HEK293 (cell line): ENCODE data around the gene SLC66A2.

ENCODE experiments used
- GLI4 ChIP-seq: fragments of 450-650 bp; formaldehyde crosslinking; IDR thresholded peaks from 2 replicates; pipeline ENCODE4 v1.5.1; 2016; ENCODE audit warnings: missing biosample characterization, missing genetic modification characterization
- OVOL3 ChIP-seq: fragments of 450-650 bp; formaldehyde crosslinking; IDR thresholded peaks from 2 replicates; pipeline ENCODE4 v1.5.1; 2016; ENCODE audit warnings: missing biosample characterization, missing genetic modification characterization
- SETDB1 ChIP-seq: IDR thresholded peaks from one replicate; pipeline ENCODE4 v1.6.1; 2017; ENCODE audit warnings: mild to moderate bottlenecking, low read length, moderate library complexity, mixed read lengths; ENCODE audit not compliant: insufficient read length
- ZFP3 ChIP-seq: fragments of 450-650 bp; formaldehyde crosslinking; IDR thresholded peaks from 2 replicates; pipeline ENCODE4 v1.5.1; 2016; ENCODE audit warnings: low read depth, missing biosample characterization, missing genetic modification characterization
- ZNF10 ChIP-seq: fragments of 450-650 bp; formaldehyde crosslinking; IDR thresholded peaks from 2 replicates; pipeline ENCODE4 v1.5.1; 2017; ENCODE audit warnings: missing biosample characterization, missing genetic modification characterization
- ZNF175 ChIP-seq: fragments of 450-650 bp; formaldehyde crosslinking; IDR thresholded peaks from 2 replicates; pipeline ENCODE4 v1.5.1; 2016; ENCODE audit warnings: missing biosample characterization, missing genetic modification characterization
- ZNF558 ChIP-seq: fragments of 450-650 bp; formaldehyde crosslinking; IDR thresholded peaks from 2 replicates; pipeline ENCODE4 v1.5.1; 2016; ENCODE audit warnings: missing biosample characterization, missing genetic modification characterization
- ZNF600 ChIP-seq: fragments of 450-650 bp; formaldehyde crosslinking; IDR thresholded peaks from 2 replicates; pipeline ENCODE4 v1.5.1; 2016; ENCODE audit warnings: missing biosample characterization, missing genetic modification characterization
- ZNF830 ChIP-seq: fragments of 450-650 bp; IDR thresholded peaks from 2 replicates; pipeline ENCODE4 v1.5.0; 2018; ENCODE audit warnings: missing biosample characterization, missing genetic modification characterization, low read depth, mild to moderate bottlenecking, moderate library complexity
- TF ChIP-seq, protein P1 (sequence below): fragments of 450-650 bp; formaldehyde crosslinking; IDR thresholded peaks from 2 replicates; pipeline ENCODE4 v1.5.1; 2016; ENCODE audit warnings: missing biosample characterization, missing genetic modification characterization
- TF ChIP-seq, protein P2 (sequence below): fragments of 450-650 bp; formaldehyde crosslinking; IDR thresholded peaks from 2 replicates; pipeline ENCODE4 v1.5.1; 2016; ENCODE audit warnings: missing biosample characterization, missing genetic modification characterization
- TF ChIP-seq, protein P3 (sequence below): sonication (generic); formaldehyde crosslinking; IDR thresholded peaks from 2 replicates; pipeline ENCODE4 v1.8.1; 2022; ENCODE audit warnings: mild to moderate bottlenecking, moderate library complexity, missing genetic modification reagents
- TF ChIP-seq, protein P4 (sequence below): fragments of 450-650 bp; formaldehyde crosslinking; IDR thresholded peaks from 2 replicates; pipeline ENCODE4 v1.5.1; 2016; ENCODE audit warnings: missing biosample characterization, missing genetic modification characterization

DNA sequence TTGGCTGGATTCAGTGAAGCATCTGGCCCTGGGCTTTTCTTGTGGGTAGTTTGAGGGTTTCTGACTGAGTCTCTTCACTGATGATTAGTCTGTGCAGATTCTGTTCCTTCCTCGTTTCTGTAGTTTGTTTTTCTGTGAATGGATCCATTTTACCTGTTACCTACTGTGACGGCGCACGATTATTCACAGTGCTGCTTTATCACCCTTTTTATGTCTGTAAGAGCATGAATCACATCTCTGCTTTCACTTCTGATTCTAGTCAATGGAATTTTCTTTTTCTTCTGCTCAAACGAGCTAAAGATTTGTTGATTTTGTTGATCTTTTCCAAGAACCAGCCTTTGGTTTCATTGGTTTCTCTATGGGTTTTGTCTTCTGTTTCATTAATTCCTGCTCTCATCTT is 60.8 kb downstream of the SLC66A2 start:
- TF ChIP-seq OVOL3 (tag by site-specific recombination): no peak
- no peak for TF ChIP-seq ZFP3 (tag by site-specific recombination)
- TF ChIP-seq GLI4 (tag by site-specific recombination): no peak
- no peak for TF ChIP-seq ZNF600 (tag by site-specific recombination)
- TF ChIP-seq, protein P1, sequence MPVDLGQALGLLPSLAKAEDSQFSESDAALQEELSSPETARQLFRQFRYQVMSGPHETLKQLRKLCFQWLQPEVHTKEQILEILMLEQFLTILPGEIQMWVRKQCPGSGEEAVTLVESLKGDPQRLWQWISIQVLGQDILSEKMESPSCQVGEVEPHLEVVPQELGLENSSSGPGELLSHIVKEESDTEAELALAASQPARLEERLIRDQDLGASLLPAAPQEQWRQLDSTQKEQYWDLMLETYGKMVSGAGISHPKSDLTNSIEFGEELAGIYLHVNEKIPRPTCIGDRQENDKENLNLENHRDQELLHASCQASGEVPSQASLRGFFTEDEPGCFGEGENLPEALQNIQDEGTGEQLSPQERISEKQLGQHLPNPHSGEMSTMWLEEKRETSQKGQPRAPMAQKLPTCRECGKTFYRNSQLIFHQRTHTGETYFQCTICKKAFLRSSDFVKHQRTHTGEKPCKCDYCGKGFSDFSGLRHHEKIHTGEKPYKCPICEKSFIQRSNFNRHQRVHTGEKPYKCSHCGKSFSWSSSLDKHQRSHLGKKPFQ (tag by site-specific recombination): no peak
- TF ChIP-seq, protein P2, sequence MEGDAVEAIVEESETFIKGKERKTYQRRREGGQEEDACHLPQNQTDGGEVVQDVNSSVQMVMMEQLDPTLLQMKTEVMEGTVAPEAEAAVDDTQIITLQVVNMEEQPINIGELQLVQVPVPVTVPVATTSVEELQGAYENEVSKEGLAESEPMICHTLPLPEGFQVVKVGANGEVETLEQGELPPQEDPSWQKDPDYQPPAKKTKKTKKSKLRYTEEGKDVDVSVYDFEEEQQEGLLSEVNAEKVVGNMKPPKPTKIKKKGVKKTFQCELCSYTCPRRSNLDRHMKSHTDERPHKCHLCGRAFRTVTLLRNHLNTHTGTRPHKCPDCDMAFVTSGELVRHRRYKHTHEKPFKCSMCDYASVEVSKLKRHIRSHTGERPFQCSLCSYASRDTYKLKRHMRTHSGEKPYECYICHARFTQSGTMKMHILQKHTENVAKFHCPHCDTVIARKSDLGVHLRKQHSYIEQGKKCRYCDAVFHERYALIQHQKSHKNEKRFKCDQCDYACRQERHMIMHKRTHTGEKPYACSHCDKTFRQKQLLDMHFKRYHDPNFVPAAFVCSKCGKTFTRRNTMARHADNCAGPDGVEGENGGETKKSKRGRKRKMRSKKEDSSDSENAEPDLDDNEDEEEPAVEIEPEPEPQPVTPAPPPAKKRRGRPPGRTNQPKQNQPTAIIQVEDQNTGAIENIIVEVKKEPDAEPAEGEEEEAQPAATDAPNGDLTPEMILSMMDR (tag by site-specific recombination): no peak
- no peak for TF ChIP-seq ZNF10
- TF ChIP-seq ZNF175 (tag by site-specific recombination): no peak
- TF ChIP-seq, protein P3, sequence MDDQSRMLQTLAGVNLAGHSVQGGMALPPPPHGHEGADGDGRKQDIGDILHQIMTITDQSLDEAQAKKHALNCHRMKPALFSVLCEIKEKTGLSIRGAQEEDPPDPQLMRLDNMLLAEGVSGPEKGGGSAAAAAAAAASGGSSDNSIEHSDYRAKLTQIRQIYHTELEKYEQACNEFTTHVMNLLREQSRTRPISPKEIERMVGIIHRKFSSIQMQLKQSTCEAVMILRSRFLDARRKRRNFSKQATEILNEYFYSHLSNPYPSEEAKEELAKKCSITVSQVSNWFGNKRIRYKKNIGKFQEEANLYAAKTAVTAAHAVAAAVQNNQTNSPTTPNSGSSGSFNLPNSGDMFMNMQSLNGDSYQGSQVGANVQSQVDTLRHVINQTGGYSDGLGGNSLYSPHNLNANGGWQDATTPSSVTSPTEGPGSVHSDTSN (CRISPR knock-in tag): no peak
- no peak for TF ChIP-seq ZNF558
- TF ChIP-seq SETDB1: no peak
- TF ChIP-seq, protein P4, sequence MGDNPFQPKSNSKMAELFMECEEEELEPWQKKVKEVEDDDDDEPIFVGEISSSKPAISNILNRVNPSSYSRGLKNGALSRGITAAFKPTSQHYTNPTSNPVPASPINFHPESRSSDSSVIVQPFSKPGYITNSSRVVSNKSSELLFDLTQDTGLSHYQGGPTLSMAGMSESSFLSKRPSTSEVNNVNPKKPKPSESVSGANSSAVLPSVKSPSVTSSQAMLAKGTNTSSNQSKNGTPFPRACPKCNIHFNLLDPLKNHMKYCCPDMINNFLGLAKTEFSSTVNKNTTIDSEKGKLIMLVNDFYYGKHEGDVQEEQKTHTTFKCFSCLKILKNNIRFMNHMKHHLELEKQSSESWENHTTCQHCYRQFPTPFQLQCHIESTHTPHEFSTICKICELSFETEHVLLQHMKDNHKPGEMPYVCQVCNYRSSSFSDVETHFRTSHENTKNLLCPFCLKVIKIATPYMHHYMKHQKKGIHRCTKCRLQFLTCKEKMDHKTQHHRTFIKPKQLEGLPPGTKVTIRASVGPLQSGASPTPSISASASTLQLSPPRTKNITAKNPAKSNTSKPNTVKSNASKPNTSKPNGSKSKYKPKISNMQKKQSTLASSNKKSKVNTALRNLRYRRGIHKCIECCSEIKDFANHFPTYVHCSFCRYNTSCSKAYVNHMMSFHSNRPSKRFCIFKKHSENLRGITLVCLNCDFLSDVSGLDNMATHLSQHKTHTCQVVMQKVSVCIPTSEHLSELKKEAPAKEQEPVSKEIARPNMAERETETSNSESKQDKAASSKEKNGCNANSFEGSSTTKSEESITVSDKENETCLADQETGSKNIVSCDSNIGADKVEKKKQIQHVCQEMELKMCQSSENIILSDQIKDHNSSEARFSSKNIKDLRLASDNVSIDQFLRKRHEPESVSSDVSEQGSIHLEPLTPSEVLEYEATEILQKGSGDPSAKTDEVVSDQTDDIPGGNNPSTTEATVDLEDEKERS: no peak
- no peak for TF ChIP-seq ZNF830 (tag by site-specific recombination)
